WERI-Rb-1 (cell line): Measurements from ENCODE around the gene MCF2L2.

Source experiments
- DNase-seq: peaks from one replicate; pipeline ENCODE4 v3.0.0-alpha.2; 2020
- H3K27ac ChIP-seq: fragments of 250-450 bp; sonication (Bioruptor Pico); 2 replicates; pipeline ENCODE4 v1.5.1; 2020; ENCODE audit warnings: mild to moderate bottlenecking, moderate library complexity
- H3K27me3 ChIP-seq: fragments of 250-450 bp; sonication (Bioruptor Pico); 2 replicates; pipeline ENCODE4 v1.5.1; 2021; ENCODE audit warnings: mild to moderate bottlenecking, low read depth, moderate library complexity; ENCODE audit not compliant: insufficient read depth, severe bottlenecking
- H3K36me3 ChIP-seq: fragments of 250-450 bp; sonication (Bioruptor Pico); 2 replicates; pipeline ENCODE4 v1.5.1; 2020; ENCODE audit warnings: mild to moderate bottlenecking, moderate library complexity
- H3K4me3 ChIP-seq: 2 replicates; pipeline ENCODE4 v1.5.1; 2011; ENCODE audit warnings: low read depth, mild to moderate bottlenecking, control low read depth, low read length
- H3K9me3 ChIP-seq: fragments of 250-450 bp; sonication (Bioruptor Pico); 2 replicates; pipeline ENCODE4 v1.5.1; 2021; ENCODE audit warnings: mild to moderate bottlenecking, moderate library complexity; ENCODE audit not compliant: severe bottlenecking
- CTCF ChIP-seq: IDR thresholded peaks from 2 replicates; pipeline ENCODE4 v1.5.1; 2011; ENCODE audit warnings: low read depth, mild to moderate bottlenecking, control low read depth, inconsistent platforms, low read length

The MCF2L2 gene

DNA sequence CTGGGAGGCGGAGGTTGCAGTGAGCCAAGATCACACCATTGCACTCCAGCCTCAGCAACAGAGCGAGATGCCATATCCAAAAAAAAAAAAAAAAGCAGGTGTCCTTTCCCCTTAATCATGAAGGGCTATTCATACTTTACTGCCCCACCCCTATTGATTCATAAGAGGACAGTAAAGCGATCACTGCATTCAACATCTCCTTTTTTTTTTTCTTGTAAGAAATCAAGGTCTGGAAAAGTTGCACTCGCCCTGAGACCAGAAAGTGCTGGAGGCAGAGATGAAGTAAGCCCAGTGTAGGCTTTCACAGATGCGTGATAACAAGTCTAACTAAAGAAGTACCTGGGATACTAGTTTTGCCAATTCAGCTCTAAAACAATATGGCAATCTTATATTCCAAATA, 151.2 kb downstream of the MCF2L2 start:
- no peak for DNase-seq
- no peaks in the 10 kb centered on the region for H3K36me3 ChIP-seq
- H3K4me3 ChIP-seq = no peak overlapping the region
- no peaks in the 10 kb centered on the region for H3K9me3 ChIP-seq
- no peak overlapping the region for H3K27ac ChIP-seq
- no peak for TF ChIP-seq CTCF
- H3K27me3 ChIP-seq = no peaks in the 10 kb centered on the region

DNA sequence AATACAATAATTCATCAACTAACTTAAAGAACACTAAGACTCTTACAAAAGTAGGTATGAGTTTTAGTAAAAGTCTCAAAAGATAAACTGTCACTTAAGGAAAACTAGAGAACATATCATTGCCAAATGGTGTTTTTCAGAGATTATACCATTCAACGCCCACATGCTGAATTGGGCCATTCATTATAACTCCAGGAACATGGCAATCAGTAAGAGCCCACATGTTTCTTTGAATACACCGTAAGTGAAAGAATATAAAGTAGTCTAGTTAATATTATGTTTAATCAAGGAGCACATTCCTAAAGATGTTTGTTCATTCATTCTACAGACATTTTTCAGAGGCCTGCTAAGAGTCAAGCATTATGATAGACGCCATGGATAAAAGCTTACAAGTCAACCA, 152.5 kb downstream of the MCF2L2 start:
- TF ChIP-seq CTCF = no peak
- DNase-seq = no peak
- no peak overlapping the region for H3K4me3 ChIP-seq
- H3K9me3 ChIP-seq = no peaks in the 10 kb centered on the region
- H3K27ac ChIP-seq = no peak overlapping the region
- H3K27me3 ChIP-seq = no peaks in the 10 kb centered on the region
- H3K36me3 ChIP-seq = peaks cover under 1% of the 10 kb centered on the region; the same call in 1 of the 2 replicates

DNA sequence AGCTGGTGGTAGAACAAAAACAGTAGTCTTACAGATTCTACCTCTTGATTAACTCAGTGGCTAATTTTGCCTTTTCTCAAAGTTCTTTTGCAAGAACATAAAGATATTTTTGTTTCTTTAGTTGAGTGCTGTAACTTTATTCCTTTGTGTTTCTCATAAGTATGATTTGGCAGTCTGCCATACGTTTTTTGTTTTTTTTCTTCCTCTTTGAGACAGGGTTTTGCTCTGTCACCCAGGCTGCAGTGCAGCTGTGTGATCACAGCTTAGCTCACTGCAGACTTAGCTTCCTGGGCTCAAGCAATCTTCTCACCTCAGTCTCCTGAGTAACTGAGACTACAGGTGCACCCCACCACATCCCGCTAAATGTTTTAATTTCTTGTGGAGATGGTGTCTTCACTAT, 153.0 kb downstream of the MCF2L2 start:
- TF ChIP-seq CTCF = no peak
- no peak overlapping the region for H3K27ac ChIP-seq
- no peak overlapping the region for H3K4me3 ChIP-seq
- no peak for DNase-seq
- no peaks in the 10 kb centered on the region for H3K9me3 ChIP-seq
- H3K27me3 ChIP-seq = no peaks in the 10 kb centered on the region
- peaks cover 2% of the 10 kb centered on the region for H3K36me3 ChIP-seq

DNA sequence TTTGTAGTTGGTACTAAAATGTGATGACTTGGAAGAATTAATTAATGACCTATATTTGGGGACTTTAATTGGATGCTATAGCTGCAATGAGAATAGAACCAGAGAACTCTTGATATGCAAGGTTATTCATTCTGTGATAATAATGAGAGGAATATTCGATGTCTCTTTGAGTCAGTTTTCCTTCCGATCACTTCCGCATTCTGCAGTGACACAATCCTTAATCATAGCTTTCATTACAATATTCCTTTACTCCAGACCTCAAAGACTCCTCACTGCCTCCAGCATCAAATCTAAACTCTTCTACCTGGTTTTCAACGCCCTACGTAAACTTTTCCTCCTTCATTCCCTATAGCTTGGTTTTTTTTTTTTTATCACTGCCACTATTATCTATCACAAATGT, 153.8 kb downstream of the MCF2L2 start:
- Histone ChIP-seq H3K27me3 (no peaks in the 10 kb centered on the region), H3K9me3 (no peaks in the 10 kb centered on the region), H3K27ac (no peak overlapping the region), H3K4me3 (no peak overlapping the region), H3K36me3 (peaks cover 8% of the 10 kb centered on the region)
- DNase-seq = no peak
- TF ChIP-seq CTCF = no peak

- no peak overlapping the region for H3K27ac ChIP-seq
- no peaks in the 10 kb centered on the region for H3K27me3 ChIP-seq
- no peak for DNase-seq
- H3K4me3 ChIP-seq = no peak overlapping the region
- H3K36me3 ChIP-seq = peaks cover 8% of the 10 kb centered on the region
- no peaks in the 10 kb centered on the region for H3K9me3 ChIP-seq
- no peak for TF ChIP-seq CTCF
Measured at GRCh38 chr3:183272791-183273190, 155.6 kb downstream of the MCF2L2 start.

DNA sequence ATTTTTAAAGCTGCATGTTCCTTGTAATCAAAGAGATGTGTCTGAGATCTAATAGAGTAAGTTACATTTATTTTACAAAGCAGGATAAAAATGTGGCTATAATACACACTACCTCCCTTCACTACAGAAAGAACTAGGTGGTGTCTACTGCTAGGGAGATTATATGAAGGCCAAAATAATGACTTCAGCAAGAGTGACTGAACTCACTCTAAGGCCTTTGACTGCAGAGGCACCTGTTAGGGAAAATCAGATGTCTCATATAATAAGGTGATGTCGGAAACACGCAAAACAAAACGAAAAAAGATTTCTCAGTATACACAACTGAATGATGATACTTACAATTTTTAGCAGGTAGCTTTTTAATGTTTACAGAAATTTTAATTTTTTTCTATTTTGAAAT, 156.3 kb downstream of the MCF2L2 start:
- Histone ChIP-seq H3K36me3 (peaks cover 8% of the 10 kb centered on the region), H3K9me3 (no peaks in the 10 kb centered on the region), H3K27me3 (no peaks in the 10 kb centered on the region), H3K27ac (no peak overlapping the region), H3K4me3 (no peak overlapping the region)
- TF ChIP-seq CTCF = no peak
- DNase-seq = no peak
